ENCODE data around the gene DYNC2H1. TPM values are rescaled to one million over a fixed set of nuclear protein-coding genes. Genes with fewer than 3 reads are reported as not detected.
A peak's percentile ranks its signal among the peaks of the same experiment; 100 is the strongest.

Gene DYNC2H1
- total and polyA plus RNA-seq, 2 donors (not counting 1 experiment from before 2014, with no cell fraction given) = 20.1 to 65.9 TPM

GRCh38 chr11:103378931-103379330 is 269.7 kb downstream of the DYNC2H1 start:
- Histone ChIP-seq H3K9ac (ENCODE audit: insufficient read depth, low read length) (no peak overlapping the region), H3K36me3 (ENCODE audit: control insufficient read depth, insufficient read depth, low read length) (no peaks in the 10 kb centered on the region), H3K27ac (ENCODE audit: insufficient read depth, low read length) (no peak overlapping the region), H3K4me3 (replicated peaks in 1 of 4; ENCODE audit: control extremely low read depth in 1 of 4, insufficient read depth in 1 of 4, low read depth in 3 of 4, low read length in 4 of 4) (no peak overlapping the region), H2AFZ (ENCODE audit: low read length) (no peak overlapping the region), H3K79me2 (ENCODE audit: control insufficient read depth, insufficient read depth, low read length) (no peaks in the 10 kb centered on the region), H3K27me3 (ENCODE audit: control insufficient read depth, insufficient read depth, low read length) (no peaks in the 10 kb centered on the region), H3K4me1 (ENCODE audit: control insufficient read depth, extremely low read depth, insufficient read depth, low read length) (no peaks in the 10 kb centered on the region), H4K20me1 (ENCODE audit: control insufficient read depth, extremely low read depth, insufficient read depth, low read length) (no peaks in the 10 kb centered on the region), H3K4me2 (ENCODE audit: extremely low read depth, insufficient read depth, low read length) (no peak overlapping the region), H3K9me3 (ENCODE audit: control insufficient read depth, insufficient read depth, low read depth, low read length) (no peaks in the 10 kb centered on the region)
- TF ChIP-seq, protein P1, sequence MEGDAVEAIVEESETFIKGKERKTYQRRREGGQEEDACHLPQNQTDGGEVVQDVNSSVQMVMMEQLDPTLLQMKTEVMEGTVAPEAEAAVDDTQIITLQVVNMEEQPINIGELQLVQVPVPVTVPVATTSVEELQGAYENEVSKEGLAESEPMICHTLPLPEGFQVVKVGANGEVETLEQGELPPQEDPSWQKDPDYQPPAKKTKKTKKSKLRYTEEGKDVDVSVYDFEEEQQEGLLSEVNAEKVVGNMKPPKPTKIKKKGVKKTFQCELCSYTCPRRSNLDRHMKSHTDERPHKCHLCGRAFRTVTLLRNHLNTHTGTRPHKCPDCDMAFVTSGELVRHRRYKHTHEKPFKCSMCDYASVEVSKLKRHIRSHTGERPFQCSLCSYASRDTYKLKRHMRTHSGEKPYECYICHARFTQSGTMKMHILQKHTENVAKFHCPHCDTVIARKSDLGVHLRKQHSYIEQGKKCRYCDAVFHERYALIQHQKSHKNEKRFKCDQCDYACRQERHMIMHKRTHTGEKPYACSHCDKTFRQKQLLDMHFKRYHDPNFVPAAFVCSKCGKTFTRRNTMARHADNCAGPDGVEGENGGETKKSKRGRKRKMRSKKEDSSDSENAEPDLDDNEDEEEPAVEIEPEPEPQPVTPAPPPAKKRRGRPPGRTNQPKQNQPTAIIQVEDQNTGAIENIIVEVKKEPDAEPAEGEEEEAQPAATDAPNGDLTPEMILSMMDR (conservative IDR thresholded peaks at IDR 0.05 in 1 of 2, IDR thresholded peaks at IDR 0.05 in 1 of 2; ENCODE audit: low read depth in 1 of 2, low read length in 2 of 2) = no peak
- no peak for TF ChIP-seq EZH2 (IDR thresholded peaks at IDR 0.05; ENCODE audit: low read length, missing control alignments)
- DNase-seq (ENCODE audit: low read depth in 2 of 2) = peak in 1 of 2 donors; percentile 51

GRCh38 chr11:103380031-103380430 is 270.8 kb downstream of the DYNC2H1 start:
- H3K36me3 ChIP-seq (ENCODE audit: control insufficient read depth, insufficient read depth, low read length) = no peaks in the 10 kb centered on the region
- H3K79me2 ChIP-seq (ENCODE audit: control insufficient read depth, insufficient read depth, low read length) = no peaks in the 10 kb centered on the region
- H3K27me3 ChIP-seq (ENCODE audit: control insufficient read depth, insufficient read depth, low read length) = no peaks in the 10 kb centered on the region
- no peak for TF ChIP-seq EZH2 (IDR thresholded peaks at IDR 0.05; ENCODE audit: low read length, missing control alignments)
- TF ChIP-seq, protein P1 (conservative IDR thresholded peaks at IDR 0.05 in 1 of 2, IDR thresholded peaks at IDR 0.05 in 1 of 2; ENCODE audit: low read depth in 1 of 2, low read length in 2 of 2) = no peak
- no peak overlapping the region for H3K4me3 ChIP-seq (replicated peaks in 1 of 4; ENCODE audit: control extremely low read depth in 1 of 4, insufficient read depth in 1 of 4, low read depth in 3 of 4, low read length in 4 of 4)
- DNase-seq (ENCODE audit: low read depth in 2 of 2) = peak in 1 of 2 donors; percentile 49
- H3K9me3 ChIP-seq (ENCODE audit: control insufficient read depth, insufficient read depth, low read depth, low read length) = no peaks in the 10 kb centered on the region
- H3K4me1 ChIP-seq (ENCODE audit: control insufficient read depth, extremely low read depth, insufficient read depth, low read length) = no peaks in the 10 kb centered on the region
- H3K27ac ChIP-seq (ENCODE audit: insufficient read depth, low read length) = no peak overlapping the region
- H2AFZ ChIP-seq (ENCODE audit: low read length) = no peak overlapping the region
- H4K20me1 ChIP-seq (ENCODE audit: control insufficient read depth, extremely low read depth, insufficient read depth, low read length) = no peaks in the 10 kb centered on the region
- H3K4me2 ChIP-seq (ENCODE audit: extremely low read depth, insufficient read depth, low read length) = no peak overlapping the region
- no peak overlapping the region for H3K9ac ChIP-seq (ENCODE audit: insufficient read depth, low read length)

DNA sequence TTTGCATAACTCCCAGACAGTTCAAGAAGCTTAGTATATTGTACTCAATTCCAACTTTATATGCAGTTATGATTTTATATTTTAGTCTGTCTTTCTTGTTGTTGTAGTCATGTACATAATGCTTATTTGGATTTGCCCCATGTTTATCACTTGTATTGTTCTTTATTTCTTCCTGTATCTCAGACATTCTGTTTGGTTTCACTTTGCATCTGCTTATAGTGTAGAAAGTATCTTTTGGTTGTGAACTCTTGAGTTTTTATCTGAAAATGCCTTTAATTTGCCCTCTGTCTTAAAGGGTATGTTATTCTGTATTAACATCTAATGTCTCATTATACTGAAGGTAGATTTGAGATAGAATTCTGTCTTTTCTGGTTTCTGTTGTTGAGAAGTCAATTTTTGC is 275.4 kb downstream of the DYNC2H1 start:
- TF ChIP-seq EZH2 (IDR thresholded peaks at IDR 0.05; ENCODE audit: low read length, missing control alignments) = no peak
- TF ChIP-seq, protein P1 (conservative IDR thresholded peaks at IDR 0.05 in 1 of 2, IDR thresholded peaks at IDR 0.05 in 1 of 2; ENCODE audit: low read depth in 1 of 2, low read length in 2 of 2) = no peak
- Histone ChIP-seq H3K9ac (ENCODE audit: insufficient read depth, low read length) (no peak overlapping the region), H3K27ac (ENCODE audit: insufficient read depth, low read length) (no peak overlapping the region), H2AFZ (ENCODE audit: low read length) (peak overlapping the region; percentile 7), H3K4me3 (replicated peaks in 1 of 4; ENCODE audit: control extremely low read depth in 1 of 4, insufficient read depth in 1 of 4, low read depth in 3 of 4, low read length in 4 of 4) (no peak overlapping the region), H3K4me1 (ENCODE audit: control insufficient read depth, extremely low read depth, insufficient read depth, low read length) (no peaks in the 10 kb centered on the region), H3K4me2 (ENCODE audit: extremely low read depth, insufficient read depth, low read length) (peak overlapping the region; percentile 48), H3K79me2 (ENCODE audit: control insufficient read depth, insufficient read depth, low read length) (no peaks in the 10 kb centered on the region), H3K36me3 (ENCODE audit: control insufficient read depth, insufficient read depth, low read length) (no peaks in the 10 kb centered on the region), H4K20me1 (ENCODE audit: control insufficient read depth, extremely low read depth, insufficient read depth, low read length) (no peaks in the 10 kb centered on the region), H3K9me3 (ENCODE audit: control insufficient read depth, insufficient read depth, low read depth, low read length) (no peaks in the 10 kb centered on the region), H3K27me3 (ENCODE audit: control insufficient read depth, insufficient read depth, low read length) (no peaks in the 10 kb centered on the region)
- DNase-seq (ENCODE audit: low read depth in 2 of 2) = no peak

Data from fibroblast of lung (primary cell).